Measurements from ENCODE around the gene CEP55. TPM values are rescaled to one million over a fixed set of nuclear protein-coding genes. Genes with fewer than 3 reads are reported as not detected.

The CEP55 gene
- total and polyA plus RNA-seq, 4 donors, result 1.6 to 3.5 (median 1.8) TPM

GRCh38 chr10:93468461-93469213 lies 27.8 kb upstream of the CEP55 start:
- H3K9me3 ChIP-seq (ENCODE audit: control insufficient read depth in 4 of 4, insufficient read depth in 3 of 4, low read length in 3 of 4), result no peaks in the 10 kb centered on the region
- ATAC-seq (ENCODE audit: insufficient read depth, low FRiP score), result no peak
- WGBS, 2 donors, result 81 to 88% methylated on average over 10 of the region's 10 CpGs
- no peak for TF ChIP-seq CTCF (IDR thresholded peaks at IDR 0.05; ENCODE audit: control extremely low read depth, extremely low read depth)
- H3K27ac ChIP-seq (ENCODE audit: low read depth in 1 of 2, low read length in 1 of 2), result peak overlapping the region; percentile 57 to 78
- H3K4me1 ChIP-seq (ENCODE audit: control insufficient read depth in 5 of 5, insufficient read depth in 5 of 5, low read length in 5 of 5), result peaks cover 0 to 29% (median 20%) of the 10 kb centered on the region in 5 donors
- no peak overlapping the region for H3K9ac ChIP-seq (ENCODE audit: insufficient read depth in 1 of 2, low read length in 2 of 2)
- H3K36me3 ChIP-seq (ENCODE audit: control insufficient read depth in 4 of 4, insufficient read depth in 4 of 4, low read length in 4 of 4), result peaks cover 0 to 1% (median 0%) of the 10 kb centered on the region in 4 donors
- H3K27me3 ChIP-seq (ENCODE audit: control insufficient read depth in 3 of 3, insufficient read depth in 3 of 3, low read length in 2 of 3), result no peaks in the 10 kb centered on the region
- no peak overlapping the region for H3K4me3 ChIP-seq
- DNase-seq, result no peak

GRCh38 chr10:93469454-93469853 lies 27.0 kb upstream of the CEP55 start:
- no peak for TF ChIP-seq CTCF (IDR thresholded peaks at IDR 0.05; ENCODE audit: control extremely low read depth, extremely low read depth)
- Histone ChIP-seq H3K27ac (ENCODE audit: low read depth in 1 of 2, low read length in 1 of 2) (peak overlapping the region in 1 of 2 donors; percentile 48), H3K9me3 (ENCODE audit: control insufficient read depth in 4 of 4, insufficient read depth in 3 of 4, low read length in 3 of 4) (no peaks in the 10 kb centered on the region), H3K27me3 (ENCODE audit: control insufficient read depth in 3 of 3, insufficient read depth in 3 of 3, low read length in 2 of 3) (no peaks in the 10 kb centered on the region), H3K4me3 (no peak overlapping the region), H3K36me3 (ENCODE audit: control insufficient read depth in 4 of 4, insufficient read depth in 4 of 4, low read length in 4 of 4) (peaks cover 0 to 1% (median 0%) of the 10 kb centered on the region in 4 donors), H3K4me1 (ENCODE audit: control insufficient read depth in 5 of 5, insufficient read depth in 5 of 5, low read length in 5 of 5) (peaks cover 0 to 29% (median 13%) of the 10 kb centered on the region in 5 donors), H3K9ac (ENCODE audit: insufficient read depth in 1 of 2, low read length in 2 of 2) (no peak overlapping the region)
- no peak for ATAC-seq (ENCODE audit: insufficient read depth, low FRiP score)
- WGBS, 2 donors, result 82 to 95% methylated on average over 3 of the region's 3 CpGs
- no peak for DNase-seq

GRCh38 chr10:93471110-93471651 lies 25.2 kb upstream of the CEP55 start:
- WGBS, 2 donors, result 78 to 89% methylated on average over 5 of the region's 5 CpGs
- H3K9ac ChIP-seq (ENCODE audit: insufficient read depth in 1 of 2, low read length in 2 of 2), result no peak overlapping the region
- peak overlapping the region; percentile 76 to 80 for H3K27ac ChIP-seq (ENCODE audit: low read depth in 1 of 2, low read length in 1 of 2)
- peaks cover 0 to 27% (median 4%) of the 10 kb centered on the region in 5 donors for H3K4me1 ChIP-seq (ENCODE audit: control insufficient read depth in 5 of 5, insufficient read depth in 5 of 5, low read length in 5 of 5)
- no peak overlapping the region for H3K4me3 ChIP-seq
- ATAC-seq (ENCODE audit: insufficient read depth, low FRiP score) (peak; percentile 43), DNase-seq (no peak)
- no peaks in the 10 kb centered on the region for H3K27me3 ChIP-seq (ENCODE audit: control insufficient read depth in 3 of 3, insufficient read depth in 3 of 3, low read length in 2 of 3)
- no peaks in the 10 kb centered on the region for H3K9me3 ChIP-seq (ENCODE audit: control insufficient read depth in 4 of 4, insufficient read depth in 3 of 4, low read length in 3 of 4)
- TF ChIP-seq CTCF (IDR thresholded peaks at IDR 0.05; ENCODE audit: control extremely low read depth, extremely low read depth), result no peak
- H3K36me3 ChIP-seq (ENCODE audit: control insufficient read depth in 4 of 4, insufficient read depth in 4 of 4, low read length in 4 of 4), result peaks cover 0 to 1% (median 0%) of the 10 kb centered on the region in 4 donors

All from lung (tissue), 12 donors.